DND-41 (cell line): ENCODE results near the gene CFAP54.

Experiments
- ATAC-seq: fragments of 200-7000 bp; cut with Tn5 transposase; 3 replicates; pipeline ENCODE4 v1.9.1; 2021; ENCODE audit warnings: low read depth; ENCODE audit not compliant: insufficient read depth
- DNase-seq: peaks from one replicate; pipeline ENCODE4 v3.0.0-alpha.2; 2020
- H2AFZ ChIP-seq: 2 replicates; pipeline ENCODE4 v1.6.0; 2012; ENCODE audit warnings: low read depth, low read length
- H3K27ac ChIP-seq: 2 replicates; pipeline ENCODE4 v1.5.1; 2012; ENCODE audit warnings: low read length, inconsistent platforms
- H3K27me3 ChIP-seq: fragments of 200-600 bp; sonication (generic); 2 replicates; pipeline ENCODE4 v1.6.0; 2012; ENCODE audit warnings: low read length, mild to moderate bottlenecking, inconsistent platforms; ENCODE audit not compliant: insufficient read depth, poor library complexity
- H3K36me3 ChIP-seq: 2 replicates; pipeline ENCODE4 v1.5.1; 2012; ENCODE audit warnings: low read length, inconsistent platforms; ENCODE audit not compliant: insufficient read depth
- H3K4me1 ChIP-seq: 2 replicates; pipeline ENCODE4 v1.5.1; 2012; ENCODE audit warnings: mild to moderate bottlenecking, low read length; ENCODE audit not compliant: insufficient read depth
- H3K4me2 ChIP-seq: 2 replicates; pipeline ENCODE4 v1.6.0; 2012; ENCODE audit warnings: mild to moderate bottlenecking, moderate library complexity, low read length, inconsistent platforms; ENCODE audit not compliant: insufficient read depth
- H3K4me3 ChIP-seq, 2 experiments: fragments of 200-600 bp in 1 of 2; shearing (Covaris generic) in 1 of 2; 2 replicates each; pipeline ENCODE4 v1.5.1; 2012 to 2016; ENCODE audit warnings: inconsistent platforms in 2 of 2, low read length in 2 of 2, mild to moderate bottlenecking in 2 of 2, low read depth in 1 of 2, moderate library complexity in 1 of 2
- H3K79me2 ChIP-seq: 2 replicates; pipeline ENCODE4 v1.6.0; 2012; ENCODE audit warnings: low read length, inconsistent platforms; ENCODE audit not compliant: insufficient read depth
- H3K9ac ChIP-seq: 2 replicates; pipeline ENCODE4 v1.6.0; 2012; ENCODE audit warnings: low read depth, mild to moderate bottlenecking, inconsistent platforms, low read length, moderate library complexity
- H3K9me3 ChIP-seq: 2 replicates; pipeline ENCODE4 v1.5.1; 2012; ENCODE audit warnings: low read length, moderate library complexity, mild to moderate bottlenecking, inconsistent platforms; ENCODE audit not compliant: insufficient read depth, severe bottlenecking
- H4K20me1 ChIP-seq: 2 replicates; pipeline ENCODE4 v1.6.0; 2012; ENCODE audit warnings: low read length; ENCODE audit not compliant: insufficient read depth
- EZH2 ChIP-seq: IDR thresholded peaks from 3 replicates; pipeline ENCODE4 v1.6.1; 2012; ENCODE audit warnings: borderline replicate concordance, low read depth, mild to moderate bottlenecking, moderate library complexity, low read length, inconsistent platforms; ENCODE audit not compliant: severe bottlenecking
- TF ChIP-seq, protein P1 (sequence below): IDR thresholded peaks from 2 replicates; pipeline ENCODE4 v1.5.1; 2012; ENCODE audit warnings: borderline replicate concordance, low read length, moderate library complexity, mild to moderate bottlenecking; ENCODE audit not compliant: poor library complexity, severe bottlenecking; ENCODE audit errors: extremely low read depth

The CFAP54 gene

DNA sequence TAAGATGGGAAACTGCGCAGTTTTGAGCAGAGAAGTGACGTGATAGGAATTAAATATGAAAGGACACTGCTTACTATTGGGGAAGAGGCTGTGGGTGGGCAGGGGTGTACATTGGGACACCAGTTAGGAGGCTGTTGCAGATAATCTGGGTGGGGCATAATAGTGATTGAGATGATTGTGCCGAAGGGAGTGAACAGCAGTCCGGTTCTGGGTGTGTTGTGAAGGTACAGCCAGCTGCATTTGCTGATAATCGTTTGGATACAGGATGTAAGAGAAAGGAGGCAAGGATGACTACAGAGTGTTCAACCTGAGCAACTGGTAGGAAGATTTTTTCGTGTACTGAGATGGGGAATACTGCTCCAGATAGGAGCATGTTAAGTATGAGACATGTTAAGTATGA, 212.5 kb downstream of the CFAP54 start:
- no peaks in the 10 kb centered on the region for H3K79me2 ChIP-seq
- no peaks in the 10 kb centered on the region for H3K36me3 ChIP-seq
- no peaks in the 10 kb centered on the region for H3K27me3 ChIP-seq
- no peak overlapping the region for H3K27ac ChIP-seq
- no peak overlapping the region for H3K9ac ChIP-seq
- H3K4me3 ChIP-seq: no peak overlapping the region
- DNase-seq (no peak), ATAC-seq (no peak)
- H3K4me2 ChIP-seq: no peak overlapping the region
- H2AFZ ChIP-seq: no peak overlapping the region
- TF ChIP-seq, protein P1, sequence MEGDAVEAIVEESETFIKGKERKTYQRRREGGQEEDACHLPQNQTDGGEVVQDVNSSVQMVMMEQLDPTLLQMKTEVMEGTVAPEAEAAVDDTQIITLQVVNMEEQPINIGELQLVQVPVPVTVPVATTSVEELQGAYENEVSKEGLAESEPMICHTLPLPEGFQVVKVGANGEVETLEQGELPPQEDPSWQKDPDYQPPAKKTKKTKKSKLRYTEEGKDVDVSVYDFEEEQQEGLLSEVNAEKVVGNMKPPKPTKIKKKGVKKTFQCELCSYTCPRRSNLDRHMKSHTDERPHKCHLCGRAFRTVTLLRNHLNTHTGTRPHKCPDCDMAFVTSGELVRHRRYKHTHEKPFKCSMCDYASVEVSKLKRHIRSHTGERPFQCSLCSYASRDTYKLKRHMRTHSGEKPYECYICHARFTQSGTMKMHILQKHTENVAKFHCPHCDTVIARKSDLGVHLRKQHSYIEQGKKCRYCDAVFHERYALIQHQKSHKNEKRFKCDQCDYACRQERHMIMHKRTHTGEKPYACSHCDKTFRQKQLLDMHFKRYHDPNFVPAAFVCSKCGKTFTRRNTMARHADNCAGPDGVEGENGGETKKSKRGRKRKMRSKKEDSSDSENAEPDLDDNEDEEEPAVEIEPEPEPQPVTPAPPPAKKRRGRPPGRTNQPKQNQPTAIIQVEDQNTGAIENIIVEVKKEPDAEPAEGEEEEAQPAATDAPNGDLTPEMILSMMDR: no peak
- TF ChIP-seq EZH2: no peak
- H3K9me3 ChIP-seq: no peaks in the 10 kb centered on the region
- H3K4me1 ChIP-seq: no peaks in the 10 kb centered on the region
- no peaks in the 10 kb centered on the region for H4K20me1 ChIP-seq

DNA sequence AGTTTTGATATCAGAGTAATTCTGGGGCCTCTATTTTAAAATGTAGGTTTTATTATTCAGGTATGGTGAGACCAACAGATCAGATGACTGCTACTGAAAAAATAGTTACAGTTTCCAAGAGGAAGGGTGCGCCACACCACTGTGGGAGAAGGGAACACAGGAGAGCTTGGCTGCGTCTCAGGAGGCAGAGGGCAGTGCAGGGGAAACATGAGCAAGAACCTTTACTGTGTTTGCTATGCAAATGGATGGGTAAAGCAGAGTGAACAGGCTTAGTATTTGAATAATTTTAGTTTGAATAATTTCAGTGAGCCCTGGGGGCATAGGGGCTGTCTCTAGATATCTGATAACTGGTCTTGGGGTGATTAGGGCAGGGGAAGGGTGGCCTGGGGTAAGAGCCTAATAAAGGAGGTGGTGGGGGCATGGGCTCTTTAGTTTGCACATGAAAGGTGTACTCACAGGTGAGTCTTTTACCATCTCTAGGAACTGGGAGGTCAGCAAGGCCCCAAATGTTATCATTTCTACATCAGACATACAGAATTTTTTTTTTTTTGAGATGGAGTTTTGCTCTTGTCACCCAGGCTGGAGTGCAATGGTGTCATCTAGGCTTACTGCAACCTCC, 220.9 kb downstream of the CFAP54 start:
- TF ChIP-seq EZH2: no peak
- TF ChIP-seq, protein P1: peak; percentile 15
- 0 out of 2 replicates have a peak overlapping the region, but pooled peaks have one; percentile 3 for H2AFZ ChIP-seq
- DNase-seq: no peak

DNA sequence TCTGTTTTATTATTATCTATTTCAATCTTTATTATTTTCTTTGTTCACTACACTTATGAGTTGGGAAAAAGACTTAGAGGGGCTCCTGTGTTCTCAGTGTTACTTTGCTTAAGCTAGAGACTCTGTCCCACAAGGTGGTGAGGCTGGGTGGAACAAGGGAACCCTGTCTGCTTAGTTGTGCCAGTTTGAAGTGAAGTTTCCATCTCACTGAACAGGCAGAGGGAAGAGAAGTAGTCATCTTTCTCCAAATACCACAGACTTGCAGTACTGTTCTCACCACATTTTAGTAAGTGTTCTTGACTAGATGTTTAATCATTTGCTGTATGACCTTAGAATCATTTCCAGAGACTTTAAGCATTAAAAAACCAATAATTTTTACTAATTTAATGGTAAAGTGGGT, 222.0 kb downstream of the CFAP54 start:
- H3K79me2 ChIP-seq: no peaks in the 10 kb centered on the region
- no peak overlapping the region for H3K27ac ChIP-seq
- TF ChIP-seq EZH2: no peak
- TF ChIP-seq, protein P1: no peak
- ATAC-seq: no peak
- no peaks in the 10 kb centered on the region for H3K27me3 ChIP-seq
- no peak overlapping the region for H2AFZ ChIP-seq
- no peaks in the 10 kb centered on the region for H4K20me1 ChIP-seq
- DNase-seq: no peak
- H3K9ac ChIP-seq: no peak overlapping the region
- no peaks in the 10 kb centered on the region for H3K36me3 ChIP-seq
- no peak overlapping the region for H3K4me2 ChIP-seq
- no peaks in the 10 kb centered on the region for H3K9me3 ChIP-seq
- H3K4me1 ChIP-seq: no peaks in the 10 kb centered on the region
- no peak overlapping the region for H3K4me3 ChIP-seq

More for the DNA sequence above, 220.9 kb downstream of the CFAP54 start:
- Histone ChIP-seq H4K20me1 (no peaks in the 10 kb centered on the region), H3K79me2 (no peaks in the 10 kb centered on the region), H3K9ac (no peak overlapping the region), H3K27me3 (no peaks in the 10 kb centered on the region), H3K9me3 (no peaks in the 10 kb centered on the region), H3K36me3 (no peaks in the 10 kb centered on the region), H3K4me1 (no peaks in the 10 kb centered on the region), H3K27ac (no peak overlapping the region), H3K4me3 (no peak overlapping the region), H3K4me2 (no peak overlapping the region)
- peak; percentile 44; the same call in 1 of the 3 replicates for ATAC-seq

DNA sequence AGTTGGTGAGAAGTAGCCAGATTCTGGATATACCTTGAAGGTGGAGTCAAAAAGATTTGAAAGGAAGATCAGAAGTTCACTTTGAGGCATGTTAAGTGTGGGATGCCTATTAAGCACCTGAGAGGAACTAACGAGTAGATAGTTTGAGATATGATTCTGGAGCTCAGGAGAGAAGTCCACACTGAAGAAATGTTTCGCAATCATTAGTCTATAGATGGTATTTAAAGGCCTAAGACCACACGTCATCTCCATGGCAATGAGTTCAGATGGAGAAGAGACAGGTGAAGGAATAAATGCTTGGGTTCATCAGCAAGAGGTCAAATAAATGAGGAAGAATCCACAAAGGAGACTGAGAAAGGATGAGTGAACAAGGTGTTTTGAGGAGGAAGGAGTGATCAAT, 224.8 kb downstream of the CFAP54 start:
- no peak for ATAC-seq
- Histone ChIP-seq H3K27ac (no peak overlapping the region), H3K4me1 (peaks cover 4% of the 10 kb centered on the region; the same call in 1 of the 2 replicates), H3K79me2 (no peaks in the 10 kb centered on the region), H3K9me3 (no peaks in the 10 kb centered on the region), H2AFZ (0 out of 2 replicates have a peak overlapping the region, but pooled peaks have one; percentile 44), H3K27me3 (no peaks in the 10 kb centered on the region), H4K20me1 (no peaks in the 10 kb centered on the region), H3K9ac (no peak overlapping the region), H3K36me3 (no peaks in the 10 kb centered on the region), H3K4me2 (no peak overlapping the region), H3K4me3 (no peak overlapping the region)
- no peak for TF ChIP-seq EZH2
- TF ChIP-seq, protein P1: no peak
- no peak for DNase-seq
